Bronchial epithelial cell (primary cell): ENCODE data around the gene YAF2. TPM values are rescaled to one million over a fixed set of nuclear protein-coding genes. Genes with fewer than 3 reads are reported as not detected.
"Not testable (repeated sequence)": the region's sequence is repeated elsewhere in the genome, so short reads cannot be mapped to it uniquely, and the experiment has no call there.

Experiments
- DNase-seq: peaks from one replicate; pipeline ENCODE4 v3.0.0-alpha.2; 2010; ENCODE audit warnings: low read depth
- FAIRE-seq: peaks from 2 replicates; lab custom pipeline; 2011; peaks lifted over from hg19 to GRCh38; lab: Jason Lieb, UNC
- H3K27me3 ChIP-seq: 2 replicates; pipeline ENCODE4 v1.5.1; 2011; ENCODE audit warnings: low read length; ENCODE audit not compliant: control insufficient read depth, insufficient read depth
- H3K36me3 ChIP-seq: 2 replicates; pipeline ENCODE4 v1.5.1; 2011; ENCODE audit warnings: low read length; ENCODE audit not compliant: control insufficient read depth, insufficient read depth
- H3K4me3 ChIP-seq: 2 replicates; pipeline ENCODE4 v1.5.1; 2011; ENCODE audit warnings: mild to moderate bottlenecking, low read depth, low read length, control low read depth
- total RNA-seq: library from RNA; depleted of rRNA; stranded (reverse); fragments of >200 nt; gene quantifications from 2 replicates; pipeline ENCODE4 v1.2.1, GENCODE V29; 2014
- TF ChIP-seq, protein P1 (sequence below): IDR thresholded peaks from 2 replicates; pipeline ENCODE4 v1.5.1; 2011; ENCODE audit warnings: mild to moderate bottlenecking, moderate library complexity, low read length, control low read depth, inconsistent platforms; ENCODE audit not compliant: insufficient read depth, severe bottlenecking

Gene YAF2
- total RNA-seq, 1 donor from 2014 or later: 14.2 TPM

DNA sequence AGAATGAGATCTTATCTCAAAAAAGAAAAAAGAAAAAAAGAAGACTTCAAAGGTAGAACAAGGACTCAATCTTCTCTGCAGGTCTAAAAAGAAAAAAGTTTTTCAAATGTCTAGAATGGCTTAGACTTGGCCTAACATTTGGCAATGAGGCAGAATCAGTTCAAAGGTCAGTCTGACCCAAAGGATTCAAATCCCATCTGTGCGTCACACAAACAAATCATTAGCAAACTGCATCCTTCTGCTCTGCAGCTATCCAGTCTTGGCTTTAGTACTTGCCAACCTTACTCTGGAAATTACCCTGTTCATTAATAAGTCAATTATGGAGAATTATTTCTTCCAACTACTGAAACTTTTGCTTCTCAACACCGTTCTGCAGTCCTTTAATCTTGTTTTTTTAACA is 3.1 kb downstream of the YAF2 start:
- no peak for DNase-seq
- no peak overlapping the region for H3K4me3 ChIP-seq
- H3K36me3 ChIP-seq: peaks cover 3% of the 10 kb centered on the region
- no peaks in the 10 kb centered on the region for H3K27me3 ChIP-seq
- no peak for FAIRE-seq
- TF ChIP-seq, protein P1, sequence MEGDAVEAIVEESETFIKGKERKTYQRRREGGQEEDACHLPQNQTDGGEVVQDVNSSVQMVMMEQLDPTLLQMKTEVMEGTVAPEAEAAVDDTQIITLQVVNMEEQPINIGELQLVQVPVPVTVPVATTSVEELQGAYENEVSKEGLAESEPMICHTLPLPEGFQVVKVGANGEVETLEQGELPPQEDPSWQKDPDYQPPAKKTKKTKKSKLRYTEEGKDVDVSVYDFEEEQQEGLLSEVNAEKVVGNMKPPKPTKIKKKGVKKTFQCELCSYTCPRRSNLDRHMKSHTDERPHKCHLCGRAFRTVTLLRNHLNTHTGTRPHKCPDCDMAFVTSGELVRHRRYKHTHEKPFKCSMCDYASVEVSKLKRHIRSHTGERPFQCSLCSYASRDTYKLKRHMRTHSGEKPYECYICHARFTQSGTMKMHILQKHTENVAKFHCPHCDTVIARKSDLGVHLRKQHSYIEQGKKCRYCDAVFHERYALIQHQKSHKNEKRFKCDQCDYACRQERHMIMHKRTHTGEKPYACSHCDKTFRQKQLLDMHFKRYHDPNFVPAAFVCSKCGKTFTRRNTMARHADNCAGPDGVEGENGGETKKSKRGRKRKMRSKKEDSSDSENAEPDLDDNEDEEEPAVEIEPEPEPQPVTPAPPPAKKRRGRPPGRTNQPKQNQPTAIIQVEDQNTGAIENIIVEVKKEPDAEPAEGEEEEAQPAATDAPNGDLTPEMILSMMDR: no peak

DNA sequence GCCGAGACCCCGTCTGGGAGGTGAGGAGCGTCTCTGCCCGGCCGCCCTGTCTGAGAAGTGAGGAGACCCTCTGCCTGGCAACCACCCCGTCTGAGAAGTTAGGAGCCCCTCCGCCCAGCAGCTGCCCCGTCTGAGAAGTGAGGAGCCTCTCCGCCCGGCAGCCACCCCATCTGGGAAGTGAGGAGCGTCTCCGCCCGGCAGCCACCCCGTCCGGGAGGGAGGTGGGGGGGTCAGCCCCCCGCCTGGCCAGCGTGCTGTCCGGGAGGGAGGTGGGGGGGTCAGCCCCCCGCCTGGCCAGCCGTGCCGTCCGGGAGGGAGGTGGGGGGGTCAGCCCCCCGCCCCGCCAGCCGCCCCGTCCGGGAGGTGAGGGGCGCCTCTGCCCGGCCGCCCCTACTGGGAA is 10.5 kb downstream of the YAF2 start:
- not testable (repeated sequence) for FAIRE-seq, H3K36me3 ChIP-seq, H3K4me3 ChIP-seq, DNase-seq, H3K27me3 ChIP-seq

DNA sequence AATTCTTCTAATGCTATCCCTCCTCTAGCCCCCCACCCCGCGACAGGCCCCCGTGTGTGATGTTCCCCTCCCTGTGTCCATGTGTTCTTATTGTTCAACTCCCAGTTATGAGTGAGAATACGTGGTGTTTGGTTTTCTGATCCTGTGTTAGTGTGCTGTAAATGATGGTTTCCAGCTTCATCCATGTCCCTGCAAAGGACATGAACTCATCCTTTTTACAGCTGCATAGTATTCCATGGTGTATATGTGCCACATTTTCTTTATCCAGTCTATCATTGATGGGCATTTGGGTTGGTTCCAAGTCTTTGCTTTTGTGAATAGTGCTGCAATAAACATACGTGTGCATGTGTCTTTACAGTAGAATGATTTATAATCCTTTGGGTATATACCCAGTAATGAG is 13.5 kb downstream of the YAF2 start:
- DNase-seq, FAIRE-seq, H3K4me3 ChIP-seq, H3K27me3 ChIP-seq, H3K36me3 ChIP-seq: not testable (repeated sequence)

DNA sequence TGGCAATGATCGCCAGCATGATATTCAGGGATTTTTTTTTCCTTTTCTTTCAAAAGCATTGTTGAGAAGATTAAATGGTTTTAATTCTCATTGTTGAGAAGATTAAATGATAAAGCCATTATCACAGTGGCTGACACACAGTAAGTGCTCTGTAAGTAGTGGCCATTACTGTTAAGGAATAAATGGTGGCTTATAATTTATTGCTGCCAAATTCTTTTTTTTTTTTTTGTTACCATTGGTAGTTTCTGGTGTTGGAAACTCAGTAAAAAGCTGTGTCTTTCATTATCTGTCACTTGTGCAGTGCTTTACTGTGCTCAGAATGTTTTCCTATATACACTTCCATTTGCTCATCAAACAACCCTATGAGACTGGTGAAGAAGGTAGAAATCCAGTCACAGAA is 15.3 kb downstream of the YAF2 start:
- TF ChIP-seq, protein P1: no peak
- H3K27me3 ChIP-seq: no peaks in the 10 kb centered on the region
- no peak overlapping the region for H3K4me3 ChIP-seq
- H3K36me3 ChIP-seq: no peaks in the 10 kb centered on the region
- FAIRE-seq (no peak), DNase-seq (no peak)

DNA sequence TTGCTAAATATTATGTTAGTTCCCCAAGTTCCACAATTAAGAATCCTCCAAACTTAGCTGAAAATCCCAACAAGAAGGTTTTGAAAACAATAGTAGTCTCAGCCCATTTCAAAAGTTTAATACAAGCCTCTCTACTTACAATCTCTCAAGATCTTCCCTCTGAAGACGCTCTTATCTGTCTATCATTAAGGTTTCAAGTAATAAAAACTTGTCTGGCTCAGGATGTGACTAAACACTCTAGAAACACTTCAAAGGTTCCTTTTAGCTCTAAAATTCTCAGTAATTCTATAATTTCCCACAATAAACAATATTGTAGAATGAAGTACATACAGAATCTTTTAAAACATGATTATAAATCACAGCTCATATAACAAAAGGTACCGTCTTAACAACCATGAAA is 16.3 kb downstream of the YAF2 start:
- TF ChIP-seq, protein P1: no peak
- FAIRE-seq: no peak
- H3K4me3 ChIP-seq: no peak overlapping the region
- no peaks in the 10 kb centered on the region for H3K36me3 ChIP-seq
- H3K27me3 ChIP-seq: no peaks in the 10 kb centered on the region
- no peak for DNase-seq

DNA sequence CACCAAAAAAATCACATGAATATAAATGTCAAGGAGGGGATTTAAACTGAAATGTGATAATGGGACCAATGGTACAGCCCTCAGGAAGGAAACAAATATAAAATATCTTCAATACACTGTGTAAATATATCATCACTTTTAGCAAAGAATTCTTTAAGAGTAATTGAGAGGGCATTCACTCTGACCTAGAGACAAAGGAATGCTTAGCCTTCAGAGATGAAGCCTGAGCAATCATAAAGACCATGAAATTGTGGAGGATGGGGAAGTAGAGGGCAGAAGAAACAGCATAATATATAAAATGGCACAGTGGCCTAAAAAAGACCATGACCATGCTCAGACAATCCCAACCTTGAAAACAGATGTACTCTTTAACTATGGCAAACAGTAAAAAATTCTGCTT is 20.4 kb downstream of the YAF2 start:
- H3K27me3 ChIP-seq: no peaks in the 10 kb centered on the region
- DNase-seq (peak; percentile 15), FAIRE-seq (no peak)
- TF ChIP-seq, protein P1: no peak
- H3K36me3 ChIP-seq: no peaks in the 10 kb centered on the region
- no peak overlapping the region for H3K4me3 ChIP-seq

DNA sequence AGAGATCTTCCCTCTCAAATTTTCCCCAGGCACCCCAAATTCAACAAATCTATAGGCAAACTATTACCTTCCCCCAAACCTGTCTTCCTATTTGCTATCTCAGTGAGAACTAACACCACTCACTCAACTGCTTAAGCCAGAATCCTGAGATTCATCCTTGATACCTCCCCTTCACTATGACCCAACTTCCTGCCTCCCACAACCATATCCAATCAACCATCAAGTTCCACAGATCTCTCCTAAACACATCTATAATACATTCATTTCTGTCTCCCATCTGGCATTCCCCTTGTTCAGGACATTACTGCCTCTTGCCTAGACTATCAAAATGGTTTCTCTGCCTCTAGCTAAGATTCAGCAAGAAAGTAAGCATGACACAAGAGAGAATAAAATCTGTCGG is 21.3 kb downstream of the YAF2 start:
- no peak for DNase-seq
- FAIRE-seq: no peak
- Histone ChIP-seq H3K4me3 (no peak overlapping the region), H3K36me3 (no peaks in the 10 kb centered on the region), H3K27me3 (no peaks in the 10 kb centered on the region)
- TF ChIP-seq, protein P1: no peak

DNA sequence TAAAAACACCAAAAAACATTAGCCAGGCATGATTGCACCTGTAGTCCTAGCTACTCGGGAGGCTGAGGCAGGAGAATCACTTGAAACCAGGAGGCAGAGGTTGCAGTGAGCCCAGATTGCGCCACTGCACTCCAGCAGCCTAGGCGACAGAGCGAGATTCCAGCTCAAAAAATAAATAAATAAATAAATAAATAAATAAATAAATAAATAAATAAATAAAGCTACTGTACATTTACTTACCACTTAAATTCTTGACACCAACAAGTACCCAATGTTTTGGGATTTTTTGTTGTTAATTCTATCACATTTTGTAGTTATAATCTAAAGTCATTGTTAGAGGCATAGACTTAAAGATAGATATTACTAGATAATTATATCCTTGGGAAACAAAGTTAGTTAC is 22.3 kb downstream of the YAF2 start:
- not testable (repeated sequence) for H3K27me3 ChIP-seq

More for the DNA sequence above, 22.3 kb downstream of the YAF2 start:
- not testable (repeated sequence) for FAIRE-seq, H3K4me3 ChIP-seq, DNase-seq, H3K36me3 ChIP-seq
